Suprapubic skin (tissue), 4 donors: Measurements from ENCODE around the gene SLC25A6.

Source experiments
- POLR2A ChIP-seq, 2 donors: fragments of 450-650 bp; IDR thresholded peaks; one replicate each; pipeline ENCODE4 v1.6.1; 2017; ENCODE audit warnings: antibody characterized with exemption in 2 of 2, mild to moderate bottlenecking in 2 of 2, moderate library complexity in 2 of 2
- POLR2AphosphoS5 ChIP-seq, 3 donors: sonication (generic); formaldehyde crosslinking; IDR thresholded peaks; one replicate each; pipeline ENCODE4 v1.6.1; 2017; ENCODE audit warnings: antibody characterized with exemption in 3 of 3
- TF ChIP-seq, protein P1 (sequence below), 2 donors: fragments of 200-600 bp in 1 of 2; fragments of 450-650 bp in 1 of 2; sonication (generic) in 1 of 2; IDR thresholded peaks; one replicate each; pipeline ENCODE4 v1.5.1; 2016 to 2019; ENCODE audit warnings: antibody characterized with exemption in 2 of 2, mild to moderate bottlenecking in 1 of 2, moderate library complexity in 1 of 2

DNA sequence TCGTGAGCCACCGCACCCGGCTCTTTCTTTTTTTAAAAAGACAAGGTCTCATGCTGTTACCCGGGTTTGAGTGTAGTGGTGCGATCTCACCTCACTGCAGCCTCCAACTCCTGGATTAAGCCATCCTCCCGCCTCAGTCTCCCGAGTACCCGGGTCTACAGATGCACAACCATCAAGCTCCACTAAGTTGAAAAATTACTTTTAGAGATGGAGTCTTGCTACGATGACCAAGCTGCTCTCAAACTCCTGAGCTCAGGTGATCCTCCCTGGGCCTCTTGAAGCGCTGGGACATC, 2.0 kb downstream of the SLC25A6 start:
- TF ChIP-seq, protein P1, sequence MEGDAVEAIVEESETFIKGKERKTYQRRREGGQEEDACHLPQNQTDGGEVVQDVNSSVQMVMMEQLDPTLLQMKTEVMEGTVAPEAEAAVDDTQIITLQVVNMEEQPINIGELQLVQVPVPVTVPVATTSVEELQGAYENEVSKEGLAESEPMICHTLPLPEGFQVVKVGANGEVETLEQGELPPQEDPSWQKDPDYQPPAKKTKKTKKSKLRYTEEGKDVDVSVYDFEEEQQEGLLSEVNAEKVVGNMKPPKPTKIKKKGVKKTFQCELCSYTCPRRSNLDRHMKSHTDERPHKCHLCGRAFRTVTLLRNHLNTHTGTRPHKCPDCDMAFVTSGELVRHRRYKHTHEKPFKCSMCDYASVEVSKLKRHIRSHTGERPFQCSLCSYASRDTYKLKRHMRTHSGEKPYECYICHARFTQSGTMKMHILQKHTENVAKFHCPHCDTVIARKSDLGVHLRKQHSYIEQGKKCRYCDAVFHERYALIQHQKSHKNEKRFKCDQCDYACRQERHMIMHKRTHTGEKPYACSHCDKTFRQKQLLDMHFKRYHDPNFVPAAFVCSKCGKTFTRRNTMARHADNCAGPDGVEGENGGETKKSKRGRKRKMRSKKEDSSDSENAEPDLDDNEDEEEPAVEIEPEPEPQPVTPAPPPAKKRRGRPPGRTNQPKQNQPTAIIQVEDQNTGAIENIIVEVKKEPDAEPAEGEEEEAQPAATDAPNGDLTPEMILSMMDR (IDR thresholded peaks at IDR 0.05) = no peak
- TF ChIP-seq POLR2A (IDR thresholded peaks at IDR 0.05) (no peak), POLR2AphosphoS5 (IDR thresholded peaks at IDR 0.05) (no peak)
